Stimulated activated naive CD8-positive, alpha-beta T cell treated with anti-CD3 and anti-CD28 coated beads, Interleukin-15, Interleukin-2, amounts not matched to agents 100 ng/mL and 50 ng/mL, for 24 hours (primary cell): ENCODE data around the gene NPSR1.
"Not testable (repeated sequence)": the region's sequence is repeated elsewhere in the genome, so short reads cannot be mapped to it uniquely, and the experiment has no call there.

Experiments
- H3K27ac Mint-ChIP-seq: one replicate; pipeline ENCODE4 v1.8.0; 2021; ENCODE audit warnings: mild to moderate bottlenecking, mixed read lengths
- H3K27me3 Mint-ChIP-seq: one replicate; pipeline ENCODE4 v1.8.0; 2021; ENCODE audit warnings: mixed read lengths
- H3K36me3 Mint-ChIP-seq: one replicate; pipeline ENCODE4 v1.8.0; 2021; ENCODE audit warnings: low read depth, mixed read lengths
- H3K4me1 Mint-ChIP-seq: one replicate; pipeline ENCODE4 v1.8.0; 2021; ENCODE audit warnings: low read depth, mixed read lengths
- H3K4me3 Mint-ChIP-seq: one replicate; pipeline ENCODE4 v1.8.0; 2021; ENCODE audit warnings: mild to moderate bottlenecking, mixed read lengths
- H3K9me3 Mint-ChIP-seq: one replicate; pipeline ENCODE4 v1.8.0; 2021; ENCODE audit warnings: mixed read lengths

NPSR1 gene, protein sequence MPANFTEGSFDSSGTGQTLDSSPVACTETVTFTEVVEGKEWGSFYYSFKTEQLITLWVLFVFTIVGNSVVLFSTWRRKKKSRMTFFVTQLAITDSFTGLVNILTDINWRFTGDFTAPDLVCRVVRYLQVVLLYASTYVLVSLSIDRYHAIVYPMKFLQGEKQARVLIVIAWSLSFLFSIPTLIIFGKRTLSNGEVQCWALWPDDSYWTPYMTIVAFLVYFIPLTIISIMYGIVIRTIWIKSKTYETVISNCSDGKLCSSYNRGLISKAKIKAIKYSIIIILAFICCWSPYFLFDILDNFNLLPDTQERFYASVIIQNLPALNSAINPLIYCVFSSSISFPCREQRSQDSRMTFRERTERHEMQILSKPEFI

DNA sequence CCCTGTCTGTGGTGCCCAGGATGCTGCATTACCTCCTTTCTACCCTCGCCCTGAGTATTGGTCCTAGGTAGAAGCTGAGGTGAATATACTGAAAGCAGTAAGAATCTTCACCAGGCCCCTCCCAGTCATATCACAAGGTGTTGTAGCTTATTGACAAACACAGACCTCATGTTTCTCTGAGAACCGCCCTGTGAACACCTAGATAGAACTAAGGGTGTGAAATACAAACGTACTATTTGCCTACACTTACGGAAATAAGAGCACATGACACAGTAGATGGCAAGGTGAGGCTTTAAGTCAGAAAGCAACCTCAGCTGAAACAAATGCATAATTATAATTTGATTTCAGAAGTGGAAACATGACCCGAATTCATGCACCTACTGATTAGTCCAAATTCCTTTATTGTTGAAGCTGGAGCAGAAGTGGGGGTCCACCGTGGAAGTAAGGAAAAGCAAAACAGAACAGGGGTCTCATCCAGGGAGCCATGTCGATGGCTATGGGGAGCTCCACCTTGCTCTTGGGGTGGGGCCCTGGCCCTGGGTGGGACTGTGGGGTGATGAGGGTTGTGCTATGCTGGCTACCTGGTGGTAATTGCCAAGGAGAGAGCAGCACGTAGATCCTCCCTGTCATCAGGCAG is at the start of gene NPSR1:
NPSR1 (plus strand) TSS at position 587 of the 637 bp plus-strand sequence. CDS start 195 bp downstream, outside the sequence.
- Mint-ChIP-seq H3K27me3 (no peaks in the 10 kb centered on the region), H3K4me3 (no peak within 1 kb of the TSS), H3K36me3 (no peaks in the 10 kb centered on the region)

GRCh38 chr7:34612661-34613060 is 45.4 kb upstream of the NPSR1 start:
- no peaks in the 10 kb centered on the region for H3K36me3 Mint-ChIP-seq

More for the DNA sequence above, at the start of gene NPSR1:
- no peaks in the 10 kb centered on the region for H3K4me1 Mint-ChIP-seq
- H3K9me3 Mint-ChIP-seq: no peaks in the 10 kb centered on the region
- H3K27ac Mint-ChIP-seq: no peak within 1 kb of the TSS

DNA sequence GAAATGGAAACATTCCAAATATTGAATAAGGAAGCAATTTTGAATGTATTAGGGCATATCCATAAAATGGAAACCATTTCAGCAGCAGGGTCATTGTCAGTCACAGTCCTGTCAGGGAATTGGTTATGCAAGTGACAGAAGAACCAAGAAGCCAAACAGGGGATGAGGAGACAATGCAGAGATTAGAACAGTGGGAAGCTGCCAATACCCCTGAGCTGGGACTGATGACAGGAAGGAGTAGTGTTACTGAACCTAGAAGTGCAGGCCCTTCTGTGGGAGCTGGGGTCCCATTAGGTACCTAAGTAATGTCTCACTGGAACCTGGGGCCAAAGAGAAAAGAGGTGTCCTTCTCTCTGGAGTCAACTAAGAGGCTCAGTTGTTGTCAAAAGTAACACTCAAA is 37.6 kb upstream of the NPSR1 start:
- Mint-ChIP-seq H3K4me1 (no peaks in the 10 kb centered on the region), H3K27me3 (no peaks in the 10 kb centered on the region), H3K36me3 (no peaks in the 10 kb centered on the region), H3K9me3 (no peaks in the 10 kb centered on the region), H3K4me3 (no peak overlapping the region), H3K27ac (no peak overlapping the region)

More at GRCh38 chr7:34612661-34613060, 45.4 kb upstream of the NPSR1 start:
- Mint-ChIP-seq H3K9me3 (peaks cover 12% of the 10 kb centered on the region), H3K4me1 (no peaks in the 10 kb centered on the region), H3K27me3 (no peaks in the 10 kb centered on the region), H3K27ac (no peak overlapping the region), H3K4me3 (no peak overlapping the region)

DNA sequence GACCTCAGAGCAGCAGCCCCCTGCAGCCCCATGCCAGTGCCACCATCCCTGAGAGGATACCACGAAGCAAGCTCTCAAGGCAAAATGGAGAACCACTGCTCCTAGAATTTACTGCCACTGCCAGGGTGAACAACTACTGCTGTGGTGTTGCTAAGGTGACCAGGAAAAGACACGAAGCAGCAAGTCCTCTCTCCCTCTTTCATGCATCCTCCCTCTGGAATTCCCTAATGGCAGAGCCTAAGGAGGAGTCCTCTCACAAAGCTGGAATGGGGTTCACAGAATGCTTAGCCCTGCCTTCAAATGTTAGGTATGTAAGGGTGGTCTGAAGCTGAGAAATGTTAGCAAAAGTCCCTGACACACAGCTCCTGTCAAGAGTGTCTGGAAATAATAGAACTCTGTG is 35.8 kb upstream of the NPSR1 start:
- H3K9me3 Mint-ChIP-seq: no peaks in the 10 kb centered on the region
- H3K27ac Mint-ChIP-seq: no peak overlapping the region
- no peaks in the 10 kb centered on the region for H3K4me1 Mint-ChIP-seq
- no peaks in the 10 kb centered on the region for H3K27me3 Mint-ChIP-seq
- no peaks in the 10 kb centered on the region for H3K36me3 Mint-ChIP-seq
- H3K4me3 Mint-ChIP-seq: no peak overlapping the region

DNA sequence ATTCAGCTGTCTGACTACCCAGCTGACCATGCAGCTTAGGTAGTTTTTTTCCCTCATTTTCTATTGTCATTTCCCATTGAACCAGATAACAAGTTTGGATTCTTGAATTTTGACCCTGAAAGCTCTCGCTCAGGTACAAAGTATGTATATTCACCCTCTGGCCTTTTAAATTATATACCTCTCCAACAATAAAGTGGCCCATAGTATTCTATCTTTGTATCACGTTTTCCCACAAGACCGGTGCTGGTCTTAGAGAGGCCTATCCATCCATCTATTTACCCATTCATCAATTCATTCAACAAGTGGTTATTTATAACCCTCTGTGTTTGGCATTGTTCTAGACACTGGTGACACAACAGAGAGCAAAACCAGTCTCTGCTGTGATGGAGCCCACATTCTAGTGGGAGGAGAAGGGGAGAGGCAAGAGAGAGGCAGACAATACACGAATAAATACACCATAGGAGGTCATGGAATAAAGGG is 35.2 kb upstream of the NPSR1 start:
- Mint-ChIP-seq H3K36me3 (no peaks in the 10 kb centered on the region), H3K9me3 (no peaks in the 10 kb centered on the region), H3K27me3 (no peaks in the 10 kb centered on the region), H3K4me1 (no peaks in the 10 kb centered on the region), H3K27ac (no peak overlapping the region), H3K4me3 (no peak overlapping the region)

GRCh38 chr7:34628618-34629017 is 29.4 kb upstream of the NPSR1 start:
- not testable (repeated sequence) for H3K9me3 Mint-ChIP-seq, H3K4me3 Mint-ChIP-seq, H3K36me3 Mint-ChIP-seq, H3K27ac Mint-ChIP-seq, H3K4me1 Mint-ChIP-seq, H3K27me3 Mint-ChIP-seq

GRCh38 chr7:34652809-34653208 is 5.2 kb upstream of the NPSR1 start:
- Mint-ChIP-seq H3K4me3 (no peak overlapping the region), H3K27me3 (no peaks in the 10 kb centered on the region)

GRCh38 chr7:34653787-34654186 is 4.2 kb upstream of the NPSR1 start:
- Mint-ChIP-seq H3K9me3 (no peaks in the 10 kb centered on the region), H3K4me3 (no peak overlapping the region), H3K27ac (no peak overlapping the region), H3K4me1 (no peaks in the 10 kb centered on the region), H3K27me3 (no peaks in the 10 kb centered on the region), H3K36me3 (no peaks in the 10 kb centered on the region)

More at GRCh38 chr7:34652809-34653208, 5.2 kb upstream of the NPSR1 start:
- Mint-ChIP-seq H3K4me1 (no peaks in the 10 kb centered on the region), H3K27ac (no peak overlapping the region), H3K9me3 (no peaks in the 10 kb centered on the region), H3K36me3 (no peaks in the 10 kb centered on the region)

DNA sequence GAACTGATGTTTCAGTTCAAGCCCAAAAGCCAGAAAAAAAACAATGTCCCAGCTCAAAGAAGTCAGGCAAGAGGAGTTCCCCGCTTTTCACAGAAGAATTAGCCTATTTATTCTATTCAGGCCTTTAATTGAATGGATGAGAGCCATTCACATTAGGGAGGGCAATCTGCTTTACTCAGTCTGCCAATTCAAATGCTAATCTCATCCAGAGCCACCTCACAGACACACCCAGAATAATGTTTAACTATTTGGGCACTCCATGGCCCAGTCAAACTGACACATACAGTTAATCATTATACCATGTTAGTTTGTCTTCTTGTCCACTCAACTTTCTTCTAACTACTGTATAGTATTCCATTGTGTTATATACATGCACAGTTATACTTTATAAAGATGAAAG is 2.6 kb upstream of the NPSR1 start:
- Mint-ChIP-seq H3K4me3 (no peak overlapping the region), H3K9me3 (no peaks in the 10 kb centered on the region), H3K4me1 (no peaks in the 10 kb centered on the region), H3K27ac (no peak overlapping the region), H3K36me3 (no peaks in the 10 kb centered on the region), H3K27me3 (no peaks in the 10 kb centered on the region)

- H3K27me3 Mint-ChIP-seq: no peaks in the 10 kb centered on the region
- H3K27ac Mint-ChIP-seq: no peak overlapping the region
- no peaks in the 10 kb centered on the region for H3K36me3 Mint-ChIP-seq
- H3K4me3 Mint-ChIP-seq: no peak overlapping the region
- no peaks in the 10 kb centered on the region for H3K9me3 Mint-ChIP-seq
- H3K4me1 Mint-ChIP-seq: no peaks in the 10 kb centered on the region
Observed at GRCh38 chr7:34656041-34656440, 2.0 kb upstream of the NPSR1 start.

- no peaks in the 10 kb centered on the region for H3K36me3 Mint-ChIP-seq
- no peak overlapping the region for H3K4me3 Mint-ChIP-seq
- H3K9me3 Mint-ChIP-seq: no peaks in the 10 kb centered on the region
- H3K4me1 Mint-ChIP-seq: no peaks in the 10 kb centered on the region
- H3K27ac Mint-ChIP-seq: no peak overlapping the region
- no peaks in the 10 kb centered on the region for H3K27me3 Mint-ChIP-seq
Observed at GRCh38 chr7:34659472-34660075, 1.6 kb downstream of the NPSR1 start.

GRCh38 chr7:34662058-34662708 is 4.2 kb downstream of the NPSR1 start:
- no peak overlapping the region for H3K27ac Mint-ChIP-seq
- H3K4me1 Mint-ChIP-seq: no peaks in the 10 kb centered on the region
- no peaks in the 10 kb centered on the region for H3K9me3 Mint-ChIP-seq
- no peak overlapping the region for H3K4me3 Mint-ChIP-seq
- no peaks in the 10 kb centered on the region for H3K36me3 Mint-ChIP-seq
- H3K27me3 Mint-ChIP-seq: peaks cover 4% of the 10 kb centered on the region

DNA sequence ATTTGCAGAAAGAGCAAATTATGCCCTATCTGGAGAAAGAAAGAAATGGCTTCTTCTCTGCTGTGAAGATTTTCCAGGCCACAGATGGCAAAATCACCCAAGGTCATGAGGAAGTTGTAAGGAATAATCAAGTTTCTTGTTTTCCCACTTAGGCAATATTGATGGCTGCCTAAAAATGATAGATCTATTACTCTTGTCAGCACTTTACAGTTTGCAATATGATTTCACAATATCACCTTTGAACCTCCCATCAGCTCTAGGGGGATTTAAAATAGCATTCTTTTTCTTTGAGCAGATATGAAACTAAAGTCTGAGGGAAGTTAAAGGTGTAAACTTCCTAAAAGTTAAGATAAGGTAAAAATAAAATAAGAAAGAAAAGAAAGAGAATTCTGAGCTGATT is 6.7 kb downstream of the NPSR1 start:
- H3K4me3 Mint-ChIP-seq: no peak overlapping the region
- no peaks in the 10 kb centered on the region for H3K4me1 Mint-ChIP-seq
- peaks cover 8% of the 10 kb centered on the region for H3K27me3 Mint-ChIP-seq
- H3K9me3 Mint-ChIP-seq: no peaks in the 10 kb centered on the region
- H3K27ac Mint-ChIP-seq: no peak overlapping the region
- no peaks in the 10 kb centered on the region for H3K36me3 Mint-ChIP-seq

GRCh38 chr7:34672430-34672829 is 14.4 kb downstream of the NPSR1 start:
- Mint-ChIP-seq H3K27me3 (peaks cover 3% of the 10 kb centered on the region), H3K9me3 (no peaks in the 10 kb centered on the region), H3K4me1 (no peaks in the 10 kb centered on the region), H3K27ac (no peak overlapping the region), H3K4me3 (no peak overlapping the region), H3K36me3 (no peaks in the 10 kb centered on the region)

DNA sequence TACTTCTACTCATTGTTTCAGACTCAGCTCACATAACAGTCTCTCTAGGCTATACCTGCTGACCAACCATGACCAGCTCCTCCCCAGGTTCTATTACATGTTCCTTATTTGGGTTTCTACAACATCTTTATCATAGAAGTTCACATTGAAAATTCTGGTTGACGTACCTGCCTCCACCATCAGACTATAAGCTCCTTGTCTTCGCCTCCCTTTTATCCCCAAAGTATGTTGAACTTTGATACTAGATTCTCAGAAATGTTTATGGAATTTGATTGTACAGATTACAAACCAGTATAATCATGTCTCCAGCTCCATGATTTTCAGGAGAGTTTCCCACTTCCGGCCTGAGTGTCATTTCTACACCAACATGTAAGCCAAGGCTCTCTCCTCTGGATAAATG is 15.0 kb downstream of the NPSR1 start:
- Mint-ChIP-seq H3K36me3 (no peaks in the 10 kb centered on the region), H3K27ac (no peak overlapping the region), H3K4me1 (no peaks in the 10 kb centered on the region), H3K9me3 (no peaks in the 10 kb centered on the region), H3K27me3 (peaks cover 3% of the 10 kb centered on the region), H3K4me3 (no peak overlapping the region)
